ENCODE results near the gene ARHGAP33. TPM values are rescaled to one million over a fixed set of nuclear protein-coding genes. Genes with fewer than 3 reads are reported as not detected.

ARHGAP33 gene
- total and polyA plus RNA-seq, 2 of the 4 experiments (the other 2 are of a cell fraction), result 0.72 to 11.9 TPM

- DNase-seq (no peak), ATAC-seq (ENCODE audit: low read depth) (no peak)
- H3K23ac ChIP-seq (ENCODE audit: low read depth, low read length), result no peak overlapping the region
- no peak overlapping the region for H2BK5ac ChIP-seq (ENCODE audit: low read depth, low read length, poor library complexity, severe bottlenecking)
- peaks cover 9% of the 10 kb centered on the region for H4K20me1 ChIP-seq (ENCODE audit: insufficient read depth, low read length)
- H2AK9ac ChIP-seq (replicated peaks; ENCODE audit: low read depth, low read length, poor library complexity), result no peak overlapping the region
- H4K8ac ChIP-seq (ENCODE audit: low read depth in 2 of 2, low read length in 2 of 2), result no peak overlapping the region
- peaks cover 0 to 20% of the 10 kb centered on the region in 2 experiments; a peak in 3 of 4 replicates for H3K79me1 ChIP-seq (ENCODE audit: low read depth in 1 of 2, low read length in 2 of 2)
- no peak overlapping the region for H2BK20ac ChIP-seq (ENCODE audit: low read depth, low read length)
- H3K18ac ChIP-seq (ENCODE audit: low read depth, low read length), result no peak overlapping the region
- intact Hi-C loops (cut with micrococcal nuclease), result no loop called here
- no peak overlapping the region for H3K4me2 ChIP-seq (ENCODE audit: low read depth, low read length)
- H3K14ac ChIP-seq (replicated peaks; ENCODE audit: low read depth, low read length), result no peak overlapping the region
- H3K9ac ChIP-seq (ENCODE audit: low read depth, low read length), result no peak overlapping the region
- 97% methylated on average over 6 of the region's 8 CpGs; no CpG with 5 or more reads in 1 of the 2 experiments for WGBS, 2 experiments (ENCODE audit: extremely low coverage in 2 of 2, insufficient read length in 1 of 2)
- no peak overlapping the region for H2BK15ac ChIP-seq (ENCODE audit: low read depth, low read length)
- no peak overlapping the region for H2AK5ac ChIP-seq (ENCODE audit: low read depth, low read length)
- no peak overlapping the region for H2BK120ac ChIP-seq (ENCODE audit: low read depth, low read length)
- H3K9me3 ChIP-seq (ENCODE audit: control insufficient read depth, insufficient read depth, low read length), result no peaks in the 10 kb centered on the region
- in situ Hi-C loops (cut with MboI; ENCODE audit: low sequenced_read_pairs), result no loop called here
- H3K27ac ChIP-seq (ENCODE audit: insufficient read depth, low read length), result no peak overlapping the region
- H3K4ac ChIP-seq (ENCODE audit: low read depth, low read length), result no peak overlapping the region
- no peak overlapping the region for H2AFZ ChIP-seq (replicated peaks; ENCODE audit: low read length, poor library complexity)
- H3K56ac ChIP-seq (ENCODE audit: extremely low read depth, insufficient read depth, low read length), result no peak overlapping the region
- no peak overlapping the region for H3K4me3 ChIP-seq (ENCODE audit: insufficient read depth, low read depth, low read length)
- H3K27me3 ChIP-seq (ENCODE audit: control insufficient read depth, insufficient read depth, low read length), result no peaks in the 10 kb centered on the region
- dilution Hi-C loops (cut with HindIII; ENCODE audit: low sequenced_read_pairs, unreplicated experiment), result no loop called here
- H4K5ac ChIP-seq (ENCODE audit: low read depth, low read length), result no peak overlapping the region
- CTCF ChIA-PET, result interaction anchor here (0.6 kb wide), 2 partner anchors 85 to 153 kb away, joined by 3 read pairs; no protein-coding TSS in a partner anchor
- POLR2A ChIA-PET (ENCODE audit: unreplicated experiment), result no interaction called here
- BruUV-seq (replicated peaks), result no TSS peak
- peaks cover 87% of the 10 kb centered on the region for H3K36me3 ChIP-seq (ENCODE audit: control insufficient read depth, insufficient read depth, low read length)
- H3K4me1 ChIP-seq (ENCODE audit: control insufficient read depth, insufficient read depth, low read length), result no peaks in the 10 kb centered on the region
- TF ChIP-seq MAFK (IDR thresholded peaks at IDR 0.05; ENCODE audit: low read depth, low read length) (no peak), ELK1 (IDR thresholded peaks at IDR 0.05; ENCODE audit: borderline replicate concordance, low read depth, low read length) (no peak), RFX5 (IDR thresholded peaks at IDR 0.05; ENCODE audit: low read depth, low read length) (no peak)
- H3K9me1 ChIP-seq (ENCODE audit: insufficient read depth, low read length), result no peaks in the 10 kb centered on the region
- no peak overlapping the region for H4K91ac ChIP-seq (ENCODE audit: insufficient read depth, low read depth, low read length)
These were observed 41.1 kb upstream of the ARHGAP33 start for GRCh38 chr19:35734273-35734672.

All from IMR-90 (cell line).